ENCODE measurements around the gene RPN2. TPM values are rescaled to one million over a fixed set of nuclear protein-coding genes. Genes with fewer than 3 reads are reported as not detected.

Gene RPN2
- polyA plus RNA-seq, 1 donor from 2014 or later = 151 TPM

DNA sequence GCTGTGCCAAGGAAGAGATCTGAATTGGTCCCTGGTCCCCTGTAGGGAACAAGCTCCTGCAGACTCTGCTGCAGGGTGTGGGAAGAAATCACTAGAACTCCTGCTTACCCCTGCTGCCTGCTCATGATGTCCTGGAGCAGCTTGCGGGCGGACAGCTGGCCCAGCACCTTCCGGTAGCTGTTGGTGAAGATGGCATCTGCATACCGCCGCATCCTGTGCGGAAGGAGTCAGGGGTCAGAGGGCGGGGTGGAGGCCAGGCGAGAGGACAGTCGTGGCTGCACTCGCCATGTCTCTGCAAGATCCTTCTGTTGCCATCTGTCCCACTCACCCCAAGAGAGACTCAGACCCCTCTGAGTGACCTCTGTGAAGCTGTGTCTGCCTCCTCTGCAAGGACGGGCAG lies 77.2 kb downstream of the RPN2 start:
- Histone ChIP-seq H3K9me3 (ENCODE audit: low read length) (no peaks in the 10 kb centered on the region), H4K20me1 (ENCODE audit: insufficient read depth) (no peaks in the 10 kb centered on the region)
- TF ChIP-seq TAF1 (IDR thresholded peaks at IDR 0.05; ENCODE audit: low read depth) (no peak), EP300 (conservative IDR thresholded peaks at IDR 0.05; ENCODE audit: poor library complexity, severe bottlenecking) (no peak), RAD21 (conservative IDR thresholded peaks at IDR 0.05) (no peak), MXI1 (conservative IDR thresholded peaks at IDR 0.05; ENCODE audit: poor library complexity, severe bottlenecking) (no peak), CTCF (IDR thresholded peaks at IDR 0.05; ENCODE audit: poor library complexity, severe bottlenecking) (no peak), EZH2 (IDR thresholded peaks at IDR 0.05; ENCODE audit: borderline replicate concordance, insufficient read depth, low read length, poor library complexity, severe bottlenecking) (no peak), SMC3 (conservative IDR thresholded peaks at IDR 0.05; ENCODE audit: poor library complexity) (no peak), POLR2AphosphoS5 (IDR thresholded peaks at IDR 0.05) (no peak)
- TF ChIP-seq, protein P1, sequence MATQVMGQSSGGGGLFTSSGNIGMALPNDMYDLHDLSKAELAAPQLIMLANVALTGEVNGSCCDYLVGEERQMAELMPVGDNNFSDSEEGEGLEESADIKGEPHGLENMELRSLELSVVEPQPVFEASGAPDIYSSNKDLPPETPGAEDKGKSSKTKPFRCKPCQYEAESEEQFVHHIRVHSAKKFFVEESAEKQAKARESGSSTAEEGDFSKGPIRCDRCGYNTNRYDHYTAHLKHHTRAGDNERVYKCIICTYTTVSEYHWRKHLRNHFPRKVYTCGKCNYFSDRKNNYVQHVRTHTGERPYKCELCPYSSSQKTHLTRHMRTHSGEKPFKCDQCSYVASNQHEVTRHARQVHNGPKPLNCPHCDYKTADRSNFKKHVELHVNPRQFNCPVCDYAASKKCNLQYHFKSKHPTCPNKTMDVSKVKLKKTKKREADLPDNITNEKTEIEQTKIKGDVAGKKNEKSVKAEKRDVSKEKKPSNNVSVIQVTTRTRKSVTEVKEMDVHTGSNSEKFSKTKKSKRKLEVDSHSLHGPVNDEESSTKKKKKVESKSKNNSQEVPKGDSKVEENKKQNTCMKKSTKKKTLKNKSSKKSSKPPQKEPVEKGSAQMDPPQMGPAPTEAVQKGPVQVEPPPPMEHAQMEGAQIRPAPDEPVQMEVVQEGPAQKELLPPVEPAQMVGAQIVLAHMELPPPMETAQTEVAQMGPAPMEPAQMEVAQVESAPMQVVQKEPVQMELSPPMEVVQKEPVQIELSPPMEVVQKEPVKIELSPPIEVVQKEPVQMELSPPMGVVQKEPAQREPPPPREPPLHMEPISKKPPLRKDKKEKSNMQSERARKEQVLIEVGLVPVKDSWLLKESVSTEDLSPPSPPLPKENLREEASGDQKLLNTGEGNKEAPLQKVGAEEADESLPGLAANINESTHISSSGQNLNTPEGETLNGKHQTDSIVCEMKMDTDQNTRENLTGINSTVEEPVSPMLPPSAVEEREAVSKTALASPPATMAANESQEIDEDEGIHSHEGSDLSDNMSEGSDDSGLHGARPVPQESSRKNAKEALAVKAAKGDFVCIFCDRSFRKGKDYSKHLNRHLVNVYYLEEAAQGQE (IDR thresholded peaks at IDR 0.05; ENCODE audit: borderline replicate concordance) = no peak

GRCh38 chr20:37257530-37257929 lies 78.4 kb downstream of the RPN2 start:
- H3K9me2 ChIP-seq (ENCODE audit: insufficient read depth, low read length) = no peaks in the 10 kb centered on the region
- no peaks in the 10 kb centered on the region for H3K79me2 ChIP-seq (replicated peaks; ENCODE audit: insufficient read depth, low read length)
- no peak overlapping the region for H3K27ac ChIP-seq (ENCODE audit: low read length)
- H3K36me3 ChIP-seq (ENCODE audit: insufficient read depth, low read length) = no peaks in the 10 kb centered on the region
- H3K27me3 ChIP-seq (ENCODE audit: insufficient read depth, low read depth, low read length) = no peaks in the 10 kb centered on the region
- TF ChIP-seq MXI1 (conservative IDR thresholded peaks at IDR 0.05; ENCODE audit: poor library complexity, severe bottlenecking) (no peak), TAF1 (IDR thresholded peaks at IDR 0.05; ENCODE audit: low read depth) (no peak), EP300 (conservative IDR thresholded peaks at IDR 0.05; ENCODE audit: poor library complexity, severe bottlenecking) (no peak), SMC3 (conservative IDR thresholded peaks at IDR 0.05; ENCODE audit: poor library complexity) (no peak), CTCF (IDR thresholded peaks at IDR 0.05; ENCODE audit: poor library complexity, severe bottlenecking) (no peak), EZH2 (IDR thresholded peaks at IDR 0.05; ENCODE audit: borderline replicate concordance, insufficient read depth, low read length, poor library complexity, severe bottlenecking) (no peak), POLR2AphosphoS5 (IDR thresholded peaks at IDR 0.05) (no peak), RAD21 (conservative IDR thresholded peaks at IDR 0.05) (no peak)
- TF ChIP-seq, protein P1 (IDR thresholded peaks at IDR 0.05; ENCODE audit: borderline replicate concordance) = no peak
- no peak overlapping the region for H3K9ac ChIP-seq (ENCODE audit: low read length)
- no peaks in the 10 kb centered on the region for H3K9me3 ChIP-seq (ENCODE audit: low read length)
- H3K4me2 ChIP-seq (ENCODE audit: low read length) = no peak overlapping the region
- no peak overlapping the region for H2AFZ ChIP-seq (ENCODE audit: low read depth, low read length)
- no peaks in the 10 kb centered on the region for H3F3A ChIP-seq (ENCODE audit: insufficient read depth, low read length, poor library complexity, severe bottlenecking)
- H3K4me3 ChIP-seq (ENCODE audit: low read length) = no peak overlapping the region
- no peaks in the 10 kb centered on the region for H4K20me1 ChIP-seq (ENCODE audit: insufficient read depth)

More for the DNA sequence above, 77.2 kb downstream of the RPN2 start:
- H3K9ac ChIP-seq (ENCODE audit: low read length) = no peak overlapping the region
- H3K27me3 ChIP-seq (ENCODE audit: insufficient read depth, low read depth, low read length) = no peaks in the 10 kb centered on the region
- no peak overlapping the region for H3K4me2 ChIP-seq (ENCODE audit: low read length)
- no peak overlapping the region for H3K4me3 ChIP-seq (ENCODE audit: low read length)
- no peak overlapping the region for H2AFZ ChIP-seq (ENCODE audit: low read depth, low read length)
- no peak overlapping the region for H3K27ac ChIP-seq (ENCODE audit: low read length)
- H3K79me2 ChIP-seq (replicated peaks; ENCODE audit: insufficient read depth, low read length) = no peaks in the 10 kb centered on the region
- no peaks in the 10 kb centered on the region for H3K36me3 ChIP-seq (ENCODE audit: insufficient read depth, low read length)
- no peaks in the 10 kb centered on the region for H3K9me2 ChIP-seq (ENCODE audit: insufficient read depth, low read length)
- peaks cover 6% of the 10 kb centered on the region for H3F3A ChIP-seq (ENCODE audit: insufficient read depth, low read length, poor library complexity, severe bottlenecking)

Data from neural cell (in vitro differentiated cells).